PC-3 (cell line): ENCODE data around the gene TTC7B.

Source experiments
- EZH2 ChIP-seq: fragments of 300-600 bp; sonication (generic); IDR thresholded peaks from one replicate; pipeline ENCODE4 v1.6.1; 2017; ENCODE audit warnings: antibody characterized with exemption, mild to moderate bottlenecking, low read length; ENCODE audit not compliant: unreplicated experiment
- EZH2phosphoT487 ChIP-seq: fragments of 300-600 bp; sonication (generic); IDR thresholded peaks from 2 replicates; pipeline ENCODE4 v1.6.1; 2018; ENCODE audit warnings: mild to moderate bottlenecking, antibody characterized with exemption, low read length, borderline replicate concordance
- TF ChIP-seq, protein P1 (sequence below): fragments of 300-600 bp; sonication (generic); conservative IDR thresholded peaks from 2 replicates; pipeline ENCODE4 v1.5.1; 2017; ENCODE audit warnings: antibody characterized with exemption, low read depth, mild to moderate bottlenecking, low read length

DNA sequence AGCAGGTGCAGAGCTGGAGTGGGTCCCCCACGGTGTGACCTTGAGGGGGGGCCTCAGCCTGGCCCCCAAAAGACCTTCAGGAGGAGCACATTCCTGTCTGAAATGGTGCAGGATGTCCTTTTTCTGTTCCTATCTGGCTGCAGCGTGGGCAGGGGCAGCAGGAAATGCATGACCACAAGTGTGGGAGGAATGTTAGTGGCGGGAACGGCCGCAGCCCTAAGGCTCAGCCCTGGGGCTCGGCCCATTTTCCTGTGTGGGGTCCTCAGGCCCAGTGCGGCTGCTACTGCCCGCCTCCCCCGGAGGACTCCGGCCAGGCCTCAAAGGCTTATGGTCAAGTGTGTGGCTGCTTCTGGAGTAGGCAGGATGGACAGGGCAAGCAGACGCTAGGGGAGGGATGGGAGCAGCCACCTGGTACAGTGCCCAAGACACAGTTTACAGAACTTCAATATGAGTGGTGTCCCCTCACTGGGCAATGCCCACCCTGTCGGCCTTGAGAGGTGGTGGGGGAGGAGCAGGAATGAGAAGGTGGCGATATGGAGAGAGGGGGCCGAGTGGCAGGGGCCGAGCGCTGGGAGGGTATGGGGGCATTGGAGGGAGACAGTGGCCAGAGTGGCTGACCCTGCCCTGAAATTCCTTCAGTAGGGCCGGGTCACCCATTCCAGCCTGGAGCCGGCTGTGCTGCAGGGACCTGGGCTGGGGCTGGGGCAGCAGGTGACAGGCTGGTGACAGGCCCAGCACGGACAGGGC is 282.0 kb downstream of the TTC7B start:
- TF ChIP-seq, protein P1, sequence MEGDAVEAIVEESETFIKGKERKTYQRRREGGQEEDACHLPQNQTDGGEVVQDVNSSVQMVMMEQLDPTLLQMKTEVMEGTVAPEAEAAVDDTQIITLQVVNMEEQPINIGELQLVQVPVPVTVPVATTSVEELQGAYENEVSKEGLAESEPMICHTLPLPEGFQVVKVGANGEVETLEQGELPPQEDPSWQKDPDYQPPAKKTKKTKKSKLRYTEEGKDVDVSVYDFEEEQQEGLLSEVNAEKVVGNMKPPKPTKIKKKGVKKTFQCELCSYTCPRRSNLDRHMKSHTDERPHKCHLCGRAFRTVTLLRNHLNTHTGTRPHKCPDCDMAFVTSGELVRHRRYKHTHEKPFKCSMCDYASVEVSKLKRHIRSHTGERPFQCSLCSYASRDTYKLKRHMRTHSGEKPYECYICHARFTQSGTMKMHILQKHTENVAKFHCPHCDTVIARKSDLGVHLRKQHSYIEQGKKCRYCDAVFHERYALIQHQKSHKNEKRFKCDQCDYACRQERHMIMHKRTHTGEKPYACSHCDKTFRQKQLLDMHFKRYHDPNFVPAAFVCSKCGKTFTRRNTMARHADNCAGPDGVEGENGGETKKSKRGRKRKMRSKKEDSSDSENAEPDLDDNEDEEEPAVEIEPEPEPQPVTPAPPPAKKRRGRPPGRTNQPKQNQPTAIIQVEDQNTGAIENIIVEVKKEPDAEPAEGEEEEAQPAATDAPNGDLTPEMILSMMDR, result no peak
- TF ChIP-seq EZH2 (no peak), EZH2phosphoT487 (no peak)
